NCI-H1436 treated with DMSO at 0.1 percent for 48 hours (cell line): ENCODE data around the gene TCF4.
A peak's percentile ranks its signal among the peaks of the same experiment; 100 is the strongest.

Experiments used
- DNase-seq: peaks from one replicate; lab custom pipeline; 2025; lab: John Stamatoyannopoulos, UW

The TCF4 gene

DNA sequence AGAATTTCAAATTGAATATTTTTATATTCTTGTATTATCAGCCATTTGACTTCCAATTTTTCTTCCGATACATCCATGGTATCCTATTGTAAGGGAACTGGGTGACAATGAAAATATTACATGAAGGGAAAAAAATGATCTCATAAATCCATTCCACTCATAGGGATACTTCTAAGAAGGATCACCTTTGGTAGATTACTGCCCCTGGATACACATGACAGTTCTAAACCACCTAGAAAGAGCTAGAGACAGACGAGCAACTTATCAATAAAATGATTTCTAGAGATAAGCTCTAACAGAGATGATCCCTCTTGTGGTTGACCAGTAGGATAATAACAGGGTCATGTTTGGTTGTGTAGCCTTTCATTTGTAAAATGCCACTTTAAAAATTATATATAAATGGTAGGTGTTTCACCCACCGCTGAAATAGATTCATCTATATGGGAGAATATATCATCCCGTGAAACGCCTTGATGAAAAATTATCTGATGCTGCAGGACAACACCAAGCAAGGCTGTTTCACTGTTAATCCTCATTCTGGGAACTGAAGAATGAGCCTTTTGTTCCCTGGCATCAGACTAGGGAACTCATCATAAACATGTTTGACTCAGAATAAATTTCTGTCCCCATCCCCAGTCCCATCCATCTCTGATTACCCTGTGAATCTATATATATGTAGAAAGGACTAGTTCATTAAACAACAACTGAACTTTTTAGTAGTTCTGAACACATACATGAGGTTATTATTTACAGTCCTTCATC, 180.0 kb downstream of the TCF4 start:
- DNase-seq = no peak

- DNase-seq = no peak
Measured at GRCh38 chr18:55407191-55407590, 180.8 kb downstream of the TCF4 start.

DNA sequence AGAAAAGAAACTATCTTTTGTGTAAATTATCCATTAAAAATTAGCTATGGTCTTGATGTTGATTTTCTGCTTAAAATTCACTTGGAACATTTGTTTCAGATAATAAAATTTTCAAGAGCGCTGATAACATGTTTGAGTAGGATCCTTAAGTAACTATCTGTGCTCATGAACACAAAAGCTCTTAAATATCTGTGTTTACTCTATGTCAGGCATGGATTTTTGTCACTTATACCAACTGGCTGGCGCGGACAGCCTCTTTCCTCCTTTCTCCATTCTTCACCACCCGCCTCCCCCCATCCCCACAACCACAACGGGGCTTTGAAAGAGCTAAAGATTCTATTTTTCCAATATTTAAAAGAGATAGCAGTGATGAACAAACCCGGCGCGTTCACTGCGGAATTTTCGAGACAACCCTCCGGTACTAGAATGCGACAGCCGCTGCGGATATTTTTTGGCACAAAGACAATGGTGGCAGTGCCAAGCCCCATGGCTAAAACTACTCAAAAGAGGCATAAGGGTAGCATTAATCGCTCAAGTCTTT, 181.5 kb downstream of the TCF4 start:
- DNase-seq = peak; percentile 7

- peak; percentile 82 for DNase-seq
Measured at GRCh38 chr18:55405893-55406406, 182.0 kb downstream of the TCF4 start.

DNA sequence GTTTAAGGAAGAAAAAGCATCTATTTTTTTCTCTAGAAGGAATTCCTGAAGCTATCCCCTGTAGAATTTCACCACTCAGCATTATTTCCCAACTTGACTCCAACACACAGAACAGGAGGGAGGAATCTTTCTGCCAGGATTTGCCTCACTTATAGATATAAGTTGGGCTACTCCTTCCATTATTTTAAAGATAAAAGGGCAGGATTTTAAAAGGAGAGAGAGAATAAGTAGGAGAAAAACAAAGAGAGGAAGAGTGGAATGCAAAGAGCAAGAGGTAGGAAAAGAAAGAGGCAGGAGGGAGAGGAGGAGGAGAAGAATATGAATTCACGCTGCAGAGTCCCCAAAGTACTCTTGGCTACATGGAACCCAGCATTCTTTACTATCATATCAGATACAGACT, 182.5 kb downstream of the TCF4 start:
- no peak for DNase-seq

- DNase-seq = no peak
Measured at GRCh38 chr18:55404832-55405465, 183.0 kb downstream of the TCF4 start.

GRCh38 chr18:55404136-55404830, 183.7 kb downstream of the TCF4 start:
- no peak for DNase-seq

GRCh38 chr18:55403421-55403949, 184.5 kb downstream of the TCF4 start:
- no peak for DNase-seq

GRCh38 chr18:55402731-55403405, 185.1 kb downstream of the TCF4 start:
- DNase-seq = no peak

- DNase-seq = no peak
Measured at GRCh38 chr18:55401638-55402191, 186.3 kb downstream of the TCF4 start.

- no peak for DNase-seq
Measured at GRCh38 chr18:55400590-55401541, 187.1 kb downstream of the TCF4 start.

- no peak for DNase-seq
Measured at GRCh38 chr18:55400081-55400480, 187.9 kb downstream of the TCF4 start.

DNA sequence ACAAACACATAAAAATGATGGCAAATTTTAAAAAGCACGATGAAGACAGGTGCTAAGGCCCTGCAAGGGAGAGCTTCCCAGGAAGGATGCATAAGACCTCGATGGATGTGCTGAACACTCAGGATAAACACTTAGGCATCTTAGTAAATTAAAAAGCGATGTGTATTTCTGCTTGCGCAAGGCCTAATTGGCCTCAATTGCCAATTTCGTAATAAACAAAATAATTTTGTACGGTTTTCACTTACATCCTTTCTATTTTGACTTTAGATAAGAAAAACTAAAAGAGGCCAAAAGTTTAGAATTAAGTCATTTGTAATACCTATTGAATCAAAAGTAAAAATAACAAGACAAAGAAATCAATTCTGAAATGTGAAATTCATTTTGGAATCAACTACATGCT, 189.1 kb downstream of the TCF4 start:
- DNase-seq = no peak

DNA sequence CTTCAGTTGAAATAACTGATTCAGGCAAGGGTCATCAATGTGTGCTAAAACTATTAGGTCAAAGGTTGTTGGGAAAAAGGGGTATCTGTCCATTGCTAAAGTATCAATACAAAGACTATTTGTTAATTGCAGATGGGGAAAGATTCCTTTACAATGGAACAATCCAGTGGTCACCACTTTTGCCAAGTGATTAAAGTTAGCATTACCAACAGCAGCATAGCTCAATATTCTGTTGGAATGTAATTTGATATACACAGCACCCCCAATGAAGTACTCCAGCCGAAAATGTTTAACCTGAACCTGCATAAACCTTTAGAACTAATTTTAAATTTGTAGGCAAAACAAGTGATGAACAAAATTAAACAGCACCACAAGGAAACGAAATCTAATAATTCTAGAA, 191.0 kb downstream of the TCF4 start:
- no peak for DNase-seq

GRCh38 chr18:55396267-55396905, 191.6 kb downstream of the TCF4 start:
- no peak for DNase-seq

DNA sequence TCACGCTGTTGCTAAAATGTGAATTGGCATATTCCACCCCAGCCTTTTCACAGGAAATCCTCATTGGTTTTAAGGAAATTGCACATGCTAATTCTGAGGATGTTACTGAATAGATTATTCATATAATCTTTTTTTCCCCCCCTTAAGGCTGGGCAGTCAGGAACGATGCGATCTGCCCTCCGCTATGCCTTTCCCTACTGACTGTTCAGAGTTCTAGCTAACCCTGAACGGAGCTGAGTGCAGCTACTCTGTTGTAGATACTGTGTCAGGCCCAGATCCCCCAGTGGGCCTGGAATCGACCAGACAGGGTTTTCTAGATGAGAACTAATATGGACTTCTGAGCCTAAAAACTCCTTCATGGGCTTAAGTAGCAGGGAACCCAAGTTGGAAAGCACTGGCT, 192.2 kb downstream of the TCF4 start:
- no peak for DNase-seq

DNA sequence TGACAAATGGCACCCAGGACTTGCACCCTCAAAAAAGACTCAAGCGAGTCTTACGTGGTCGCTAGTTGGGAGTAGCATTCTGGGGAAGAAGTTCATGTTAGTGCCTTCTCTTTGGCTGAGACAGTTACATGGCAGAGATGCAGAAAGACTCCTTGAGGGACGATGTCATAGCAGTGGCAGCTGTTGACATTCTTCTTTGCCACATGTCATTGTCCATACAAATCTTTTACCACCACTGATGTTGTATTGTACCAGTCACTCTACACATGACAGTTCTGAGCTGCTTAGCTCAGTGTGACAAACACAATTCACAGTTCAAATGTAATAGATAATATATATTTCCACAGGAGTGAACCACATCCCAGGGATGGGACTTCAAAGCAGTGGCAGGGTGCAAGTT, 197.1 kb downstream of the TCF4 start:
- no peak for DNase-seq

DNA sequence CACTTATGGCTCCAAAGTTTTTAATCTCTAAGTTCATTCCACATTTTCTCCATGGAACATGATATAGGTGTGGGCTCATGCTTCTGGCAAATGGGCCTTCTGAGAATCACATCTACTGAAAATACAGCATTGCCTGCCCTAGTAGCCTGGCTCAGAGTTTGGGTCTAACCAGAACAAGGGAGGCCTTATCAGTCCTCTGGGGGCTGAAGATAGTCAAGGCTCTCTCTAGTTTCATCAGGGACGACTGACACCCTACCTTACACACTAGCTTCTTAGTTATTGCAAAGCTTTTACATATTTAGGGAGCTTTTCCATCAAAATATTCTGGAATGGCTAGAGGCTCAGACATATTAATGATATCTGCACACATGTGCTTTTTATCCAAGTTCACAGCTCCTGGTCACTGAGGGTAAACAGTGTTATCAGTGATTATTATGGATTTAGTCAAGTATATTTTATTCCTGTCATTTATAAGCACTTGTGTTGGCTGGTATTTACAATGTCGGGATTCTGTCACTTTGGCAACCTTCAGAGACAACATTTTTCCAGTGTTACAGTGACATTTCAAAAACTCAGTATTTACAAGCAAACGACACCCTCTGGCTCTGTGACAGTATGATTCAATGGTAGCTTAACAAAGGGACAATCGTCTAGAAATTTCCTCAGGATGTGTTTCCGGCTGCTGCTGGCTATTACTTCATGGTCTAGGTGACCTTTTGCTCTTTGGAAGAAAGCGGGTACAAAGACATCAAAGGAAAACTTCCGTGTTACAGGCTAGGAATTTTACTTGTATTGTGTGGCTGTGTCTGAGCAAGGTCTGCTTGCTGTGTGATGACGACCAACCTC, 200.6 kb downstream of the TCF4 start:
- DNase-seq = no peak

GRCh38 chr18:55386545-55386944, 201.4 kb downstream of the TCF4 start:
- no peak for DNase-seq
